H1 (cell line): Measurements from ENCODE around the gene PDHB. TPM values are rescaled to one million over a fixed set of nuclear protein-coding genes. Genes with fewer than 3 reads are reported as not detected.

Source experiments
- ATF2 ChIP-seq: IDR thresholded peaks from 2 replicates; pipeline ENCODE4 v1.6.1; 2012; ENCODE audit warnings: low read length, inconsistent platforms
- BCL11A ChIP-seq, 2 experiments: IDR thresholded peaks; one replicate each; pipeline ENCODE4 v1.6.1; 2011; ENCODE audit warnings: low read depth in 2 of 2, low read length in 2 of 2, mild to moderate bottlenecking in 2 of 2
- BRCA1 ChIP-seq: IDR thresholded peaks from 2 replicates; pipeline ENCODE4 v1.6.1; 2012; ENCODE audit warnings: low read depth, low read length, improper control_type of control experiment
- CBX8 ChIP-seq: fragments of 300-800, 300-1000 bp; sonication (generic); IDR thresholded peaks from 2 replicates; pipeline ENCODE4 v1.7.1; 2016; ENCODE audit warnings: low read depth, low read length, borderline replicate concordance
- EP300 ChIP-seq, 2 experiments: IDR thresholded peaks; 1 replicate in 1 of 2; 2 replicates in 1 of 2; pipeline ENCODE4 v1.6.1; 2011 to 2012; ENCODE audit warnings: low read depth in 2 of 2, low read length in 2 of 2, mild to moderate bottlenecking in 2 of 2, borderline replicate concordance in 1 of 2, inconsistent platforms in 1 of 2, moderate library complexity in 1 of 2
- GTF2F1 ChIP-seq: IDR thresholded peaks from 2 replicates; pipeline ENCODE4 v1.6.1; 2012; ENCODE audit warnings: low read depth, low read length, improper control_type of control experiment, borderline replicate concordance
- JUND ChIP-seq: IDR thresholded peaks from 2 replicates; pipeline ENCODE4 v1.6.1; 2011; ENCODE audit warnings: mild to moderate bottlenecking, improper control_type of control experiment, low read length
- MAFK ChIP-seq: IDR thresholded peaks from 2 replicates; pipeline ENCODE4 v1.6.1; 2012; ENCODE audit warnings: low read depth, mild to moderate bottlenecking, improper control_type of control experiment, low read length
- NRF1 ChIP-seq: IDR thresholded peaks from 2 replicates; pipeline ENCODE4 v1.6.1; 2011; ENCODE audit warnings: mild to moderate bottlenecking, low read depth, low read length, improper control_type of control experiment
- PHF8 ChIP-seq: fragments of 200-600 bp; sonication (generic); conservative IDR thresholded peaks from 2 replicates; pipeline ENCODE4 v1.7.1; 2012; ENCODE audit warnings: low read depth, mild to moderate bottlenecking, inconsistent platforms, low read length, moderate library complexity
- POLR2A ChIP-seq, 2 experiments: IDR thresholded peaks; 1 replicate in 1 of 2; 2 replicates in 1 of 2; pipeline ENCODE4 v1.6.1; 2011; ENCODE audit warnings: low read depth in 2 of 2, low read length in 2 of 2, mild to moderate bottlenecking in 2 of 2; ENCODE audit errors: control extremely low read depth in 1 of 2
- SIN3A ChIP-seq, 2 experiments: IDR thresholded peaks in 1 of 2; conservative IDR thresholded peaks in 1 of 2; 2 replicates each; pipeline ENCODE4 v1.6.1; 2011 to 2012; ENCODE audit warnings: low read length in 2 of 2, improper control_type of control experiment in 1 of 2, low read depth in 1 of 2, mild to moderate bottlenecking in 1 of 2
- SP1 ChIP-seq: IDR thresholded peaks from 2 replicates; pipeline ENCODE4 v1.6.1; 2011; ENCODE audit warnings: low read depth, low read length
- SP2 ChIP-seq: IDR thresholded peaks from 2 replicates; pipeline ENCODE4 v1.6.1; 2012; ENCODE audit warnings: mild to moderate bottlenecking, low read length, inconsistent platforms
- TAF1 ChIP-seq: IDR thresholded peaks from 2 replicates; pipeline ENCODE4 v1.6.1; 2011; ENCODE audit warnings: mild to moderate bottlenecking, low read depth, low read length
- TBP ChIP-seq: IDR thresholded peaks from 2 replicates; pipeline ENCODE4 v1.6.1; 2011; ENCODE audit warnings: low read depth, low read length, improper control_type of control experiment
- TCF12 ChIP-seq: IDR thresholded peaks from 2 replicates; pipeline ENCODE4 v1.6.1; 2011; ENCODE audit warnings: low read depth, mild to moderate bottlenecking, low read length
- YY1 ChIP-seq: IDR thresholded peaks from 2 replicates; pipeline ENCODE4 v1.6.1; 2011; ENCODE audit warnings: low read depth, mild to moderate bottlenecking, low read length
- polyA plus RNA-seq, 7 experiments: library from polyadenylated mRNA; depleted of rRNA in 3 of 7; stranded (reverse) in 5 of 7; unstranded in 2 of 7; fragments of >200 nt in 5 of 7; fragments of 200-250 nt in 2 of 7; gene quantifications; 1 replicate in 5 of 7; 2 replicates in 1 of 7; 4 replicates in 1 of 7; pipeline versions ENCODE4 v1.2.1 to v1.2.3, GENCODE V29; 2011 to 2013; ENCODE audit warnings: missing spikeins in 2 of 7, mixed read lengths in 2 of 7
- total RNA-seq: library from RNA; stranded (reverse); fragmentation: NEBNext Ultra II Directional; extraction: Animal tissue kit (Norgen Biotek cat#: 25700); gene quantifications from 2 replicates; pipeline ENCODE4 v1.2.1, GENCODE V29; 2021
- TF ChIP-seq, protein P1 (sequence below): IDR thresholded peaks from 2 replicates; pipeline ENCODE4 v1.6.1; 2011; ENCODE audit warnings: low read depth, mild to moderate bottlenecking, low read length; ENCODE audit not compliant: insufficient read depth
- TF ChIP-seq, protein P2 (sequence below), 3 experiments: IDR thresholded peaks; 1 replicate in 2 of 3; 2 replicates in 1 of 3; pipeline versions ENCODE4 v1.5.1 to v1.6.1; 2011; ENCODE audit warnings: low read length in 3 of 3, mild to moderate bottlenecking in 3 of 3, inconsistent platforms in 2 of 3, low read depth in 1 of 3, moderate library complexity in 1 of 3; ENCODE audit not compliant: insufficient read depth in 1 of 3; ENCODE audit errors: control extremely low read depth in 1 of 3
- TF ChIP-seq, protein P3 (sequence below): IDR thresholded peaks from 2 replicates; pipeline ENCODE4 v1.6.1; 2012; ENCODE audit warnings: inconsistent platforms

Gene PDHB
- total and polyA plus RNA-seq, 2 of the 8 experiments (the other 6 are each of a cell fraction or from before 2014, with no cell fraction given) = 90.4 to 140 TPM

DNA sequence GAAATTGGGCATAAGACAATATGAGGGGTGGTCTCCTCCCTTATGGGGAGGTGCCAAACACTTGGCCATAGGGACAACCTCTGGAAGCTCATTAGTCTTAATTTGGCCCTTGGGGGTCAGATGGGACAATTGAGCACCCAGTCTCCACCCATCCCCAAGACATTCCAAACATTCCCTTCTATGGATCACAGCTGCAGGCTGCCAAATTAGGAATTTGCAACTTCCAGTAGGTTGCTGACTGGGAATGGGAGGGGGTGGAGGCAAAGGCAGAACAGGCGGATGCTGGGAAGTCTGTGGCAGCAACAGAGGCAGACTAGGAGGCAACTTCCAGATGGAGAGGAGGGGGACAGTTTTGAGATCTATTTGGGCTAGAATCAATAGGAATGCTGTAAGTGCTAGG is 1.4 kb upstream of the PDHB start (continued):
- no peak for TF ChIP-seq PHF8
- TF ChIP-seq SP2 = no peak
- no peak for TF ChIP-seq JUND
- no peak for TF ChIP-seq MAFK
- TF ChIP-seq TAF1 = 0 out of 2 replicates have a peak, but pooled peaks have one; percentile 45
- TF ChIP-seq YY1 = peak; percentile 61; the same call in 1 of the 2 replicates
- no peak for TF ChIP-seq ATF2
- no peak for TF ChIP-seq CBX8
- no peak for TF ChIP-seq BCL11A (IDR thresholded peaks at IDR 0.05; ENCODE audit: low read depth in 2 of 2, low read length in 2 of 2)
- TF ChIP-seq, protein P1, sequence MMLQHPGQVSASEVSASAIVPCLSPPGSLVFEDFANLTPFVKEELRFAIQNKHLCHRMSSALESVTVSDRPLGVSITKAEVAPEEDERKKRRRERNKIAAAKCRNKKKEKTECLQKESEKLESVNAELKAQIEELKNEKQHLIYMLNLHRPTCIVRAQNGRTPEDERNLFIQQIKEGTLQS = no peak
- TF ChIP-seq, protein P2, sequence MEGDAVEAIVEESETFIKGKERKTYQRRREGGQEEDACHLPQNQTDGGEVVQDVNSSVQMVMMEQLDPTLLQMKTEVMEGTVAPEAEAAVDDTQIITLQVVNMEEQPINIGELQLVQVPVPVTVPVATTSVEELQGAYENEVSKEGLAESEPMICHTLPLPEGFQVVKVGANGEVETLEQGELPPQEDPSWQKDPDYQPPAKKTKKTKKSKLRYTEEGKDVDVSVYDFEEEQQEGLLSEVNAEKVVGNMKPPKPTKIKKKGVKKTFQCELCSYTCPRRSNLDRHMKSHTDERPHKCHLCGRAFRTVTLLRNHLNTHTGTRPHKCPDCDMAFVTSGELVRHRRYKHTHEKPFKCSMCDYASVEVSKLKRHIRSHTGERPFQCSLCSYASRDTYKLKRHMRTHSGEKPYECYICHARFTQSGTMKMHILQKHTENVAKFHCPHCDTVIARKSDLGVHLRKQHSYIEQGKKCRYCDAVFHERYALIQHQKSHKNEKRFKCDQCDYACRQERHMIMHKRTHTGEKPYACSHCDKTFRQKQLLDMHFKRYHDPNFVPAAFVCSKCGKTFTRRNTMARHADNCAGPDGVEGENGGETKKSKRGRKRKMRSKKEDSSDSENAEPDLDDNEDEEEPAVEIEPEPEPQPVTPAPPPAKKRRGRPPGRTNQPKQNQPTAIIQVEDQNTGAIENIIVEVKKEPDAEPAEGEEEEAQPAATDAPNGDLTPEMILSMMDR (IDR thresholded peaks at IDR 0.05; ENCODE audit: control extremely low read depth in 1 of 3, insufficient read depth in 1 of 3, low read depth in 1 of 3, low read length in 3 of 3) = no peak
- TF ChIP-seq POLR2A (IDR thresholded peaks at IDR 0.05; ENCODE audit: control extremely low read depth in 1 of 2, low read depth in 2 of 2, low read length in 2 of 2) = peak in 1 of 2 experiments; percentile 55; a peak in 1 of 3 replicates
- TF ChIP-seq, protein P3, sequence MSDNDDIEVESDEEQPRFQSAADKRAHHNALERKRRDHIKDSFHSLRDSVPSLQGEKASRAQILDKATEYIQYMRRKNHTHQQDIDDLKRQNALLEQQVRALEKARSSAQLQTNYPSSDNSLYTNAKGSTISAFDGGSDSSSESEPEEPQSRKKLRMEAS = no peak
- no peak for TF ChIP-seq NRF1
- TF ChIP-seq SIN3A (conservative IDR thresholded peaks at IDR 0.05 in 1 of 2, IDR thresholded peaks at IDR 0.05 in 1 of 2; ENCODE audit: low read depth in 1 of 2, low read length in 2 of 2) = 0 out of 4 replicates have a peak, but pooled peaks have one; percentile 25 to 74
- peak in 1 of 2 experiments; percentile 80; a peak in 1 of 3 replicates for TF ChIP-seq EP300 (IDR thresholded peaks at IDR 0.05; ENCODE audit: borderline replicate concordance in 1 of 2, low read depth in 2 of 2, low read length in 2 of 2)
- no peak for TF ChIP-seq GTF2F1
- TF ChIP-seq SP1 = peak; percentile 67; the same call in 1 of the 2 replicates
- peak; percentile 86; the same call in 1 of the 2 replicates for TF ChIP-seq TCF12
- TF ChIP-seq TBP = no peak
- TF ChIP-seq BRCA1 = no peak
